Left cardiac atrium (tissue), 4 donors: Measurements from ENCODE around the gene HMOX2. TPM values are rescaled to one million over a fixed set of nuclear protein-coding genes. Genes with fewer than 3 reads are reported as not detected.

Experiments used
- ATAC-seq, 2 donors: fragments of 200-7000 bp; cut with Tn5 transposase; one replicate each; pipeline ENCODE4 v1.9.1; 2020; ENCODE audit warnings: mild to moderate bottlenecking in 2 of 2, moderate library complexity in 2 of 2
- DNase-seq: peaks from one replicate; pipeline ENCODE4 v3.0.0-alpha.2; 2020
- intact Hi-C, 2 donors: fragments of 100-400 bp; cut with DNase I; formaldehyde crosslinking; loops; one replicate each; pipeline versions ENCODE4 v1.14.1 to v1.15.1; 2022 to 2023
- long read RNA-seq: library from polyadenylated mRNA; unstranded; transcript quantifications from one replicate; pipeline ENCODE4 v2.0.0, GENCODE V29; 2021
- total RNA-seq, 2 donors: library from RNA; stranded (reverse); fragmentation: NEBNext Ultra II Directional; extraction: Animal tissue kit (Norgen Biotek cat#: 25700); gene quantifications; one replicate each; pipeline ENCODE4 v1.2.1, GENCODE V29; 2021
- donor health status: DM: no; HTN: yes; CAD: no.
- donor health status: DM: no; HTN: yes; CAD: no; lungs with severe emphysema.
- donor health status: DM: yes; HTN: yes; CAD: no.
- donor health status: Dilated cardiomyopathy.

Gene HMOX2, protein sequence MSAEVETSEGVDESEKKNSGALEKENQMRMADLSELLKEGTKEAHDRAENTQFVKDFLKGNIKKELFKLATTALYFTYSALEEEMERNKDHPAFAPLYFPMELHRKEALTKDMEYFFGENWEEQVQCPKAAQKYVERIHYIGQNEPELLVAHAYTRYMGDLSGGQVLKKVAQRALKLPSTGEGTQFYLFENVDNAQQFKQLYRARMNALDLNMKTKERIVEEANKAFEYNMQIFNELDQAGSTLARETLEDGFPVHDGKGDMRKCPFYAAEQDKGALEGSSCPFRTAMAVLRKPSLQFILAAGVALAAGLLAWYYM
- total RNA-seq = 10 to 100 TPM; 65.3 to 92.0 TPM
- long read RNA-seq, transcript HMOX2-208 (6 exons, 2,147 nt) = major isoform, 118 of 157 reads
- long read RNA-seq, transcript HMOX2-205 (7 exons, 1,797 nt) = minor isoform, 17 of 157 reads
- long read RNA-seq, partial matches to known transcripts = 3 of 157 reads
- long read RNA-seq, other reads (novel, unspliced or antisense) = 16 of 157 reads

DNA sequence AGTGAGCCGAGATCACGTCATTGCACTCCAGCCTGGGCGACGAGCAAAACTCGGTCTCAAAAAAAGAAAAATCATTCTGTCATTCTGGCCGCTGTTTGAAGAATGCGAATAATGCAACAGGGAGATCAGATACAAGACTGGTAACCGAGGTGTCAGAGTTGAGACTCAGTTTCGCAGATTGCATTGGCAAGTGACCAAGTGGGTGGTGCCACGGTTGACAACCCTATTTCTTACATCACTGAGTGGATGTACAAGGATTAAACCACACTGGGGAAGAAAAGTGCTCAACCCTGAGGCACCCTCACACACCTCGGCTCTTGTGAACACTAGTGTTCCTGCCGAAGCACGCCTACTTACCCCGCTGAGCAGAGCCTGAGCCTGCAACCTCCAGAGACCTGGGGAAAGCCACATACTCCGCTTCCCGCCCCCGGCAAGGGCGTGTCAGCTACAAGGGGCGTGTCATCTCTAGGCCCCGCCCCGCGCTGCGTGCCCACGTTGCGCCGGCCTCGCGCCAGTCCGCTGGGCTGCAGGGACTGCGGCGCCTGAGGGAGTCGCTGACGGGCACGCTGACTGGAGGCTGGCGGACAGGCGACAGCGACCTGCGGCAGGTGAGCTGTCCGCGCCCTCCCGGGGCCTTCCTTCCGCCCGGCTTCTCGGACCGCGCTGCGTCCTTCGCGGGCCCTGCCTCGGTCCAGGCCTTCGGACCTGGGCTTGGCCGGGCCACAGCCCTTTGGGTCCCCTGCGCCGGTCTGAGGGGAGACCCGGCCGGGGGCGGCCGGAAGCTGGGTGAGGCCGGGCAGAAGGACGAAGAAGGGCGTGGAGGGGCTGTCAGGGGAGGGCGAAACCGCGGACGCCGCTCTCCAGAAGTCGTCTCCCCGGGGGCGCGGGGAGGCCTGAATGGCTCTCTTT lies at the start of gene HMOX2:
TSS of gene HMOX2 (plus strand) at position 519 of the 909 bp plus-strand sequence. CDS start 29,127 bp downstream, outside the sequence.
- DNase-seq (peak; percentile 92), ATAC-seq (peak; percentile 97 to 98)
- intact Hi-C loops = no loop called here

DNA sequence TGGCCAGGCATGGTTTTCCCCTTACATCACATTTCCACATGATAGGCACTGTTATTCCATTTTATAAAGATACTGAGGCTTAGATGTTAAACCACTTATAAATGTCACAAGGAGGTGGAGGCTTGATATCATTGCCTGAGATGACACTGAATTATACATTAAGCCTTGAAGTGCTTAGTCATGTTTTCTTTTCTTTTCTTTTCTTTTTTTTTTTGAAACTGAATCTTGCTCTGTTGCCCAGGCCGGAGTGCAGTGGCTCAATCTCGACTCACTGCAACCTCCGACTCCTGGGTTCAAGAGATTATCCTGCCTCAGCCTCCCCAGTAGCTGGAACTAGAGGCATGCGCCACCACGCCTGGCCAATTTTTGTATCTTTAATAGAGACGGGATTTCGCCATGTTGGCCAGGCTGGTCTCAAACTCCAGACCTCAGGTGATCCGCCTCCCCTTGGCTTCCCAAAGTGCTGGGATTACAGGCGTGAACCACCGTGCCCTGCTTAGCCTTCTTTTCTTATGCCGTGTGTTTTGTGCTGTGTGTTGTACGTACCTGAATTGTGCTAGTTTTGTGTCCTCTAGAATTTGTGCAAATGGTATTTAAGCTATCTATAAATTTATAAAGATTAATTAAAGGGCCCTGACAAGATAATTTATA lies 49.4 kb upstream of the HMOX2 start:
- ATAC-seq = no peak
- intact Hi-C loops = no loop called here
- DNase-seq = no peak

DNA sequence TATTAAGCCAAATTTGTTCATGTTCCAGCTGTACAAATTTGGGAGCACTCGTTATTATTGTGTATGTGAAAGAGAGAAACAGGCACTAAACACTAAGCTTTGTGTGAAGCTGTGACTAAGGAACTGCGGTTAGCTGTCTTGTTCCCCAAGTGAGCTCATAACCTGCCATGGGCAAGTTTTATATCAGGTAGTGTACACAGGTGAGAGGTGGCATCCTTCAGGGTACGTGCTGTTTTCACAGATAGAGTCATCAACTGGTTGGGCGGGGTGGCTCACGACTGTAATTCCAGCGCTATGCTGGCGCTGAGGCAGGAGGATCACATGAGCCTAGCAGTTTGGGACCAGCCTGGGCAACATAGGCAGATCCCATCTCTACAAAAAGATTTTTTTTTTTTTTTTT lies 47.7 kb upstream of the HMOX2 start:
- intact Hi-C loops = no loop called here
- ATAC-seq (no peak), DNase-seq (no peak)

DNA sequence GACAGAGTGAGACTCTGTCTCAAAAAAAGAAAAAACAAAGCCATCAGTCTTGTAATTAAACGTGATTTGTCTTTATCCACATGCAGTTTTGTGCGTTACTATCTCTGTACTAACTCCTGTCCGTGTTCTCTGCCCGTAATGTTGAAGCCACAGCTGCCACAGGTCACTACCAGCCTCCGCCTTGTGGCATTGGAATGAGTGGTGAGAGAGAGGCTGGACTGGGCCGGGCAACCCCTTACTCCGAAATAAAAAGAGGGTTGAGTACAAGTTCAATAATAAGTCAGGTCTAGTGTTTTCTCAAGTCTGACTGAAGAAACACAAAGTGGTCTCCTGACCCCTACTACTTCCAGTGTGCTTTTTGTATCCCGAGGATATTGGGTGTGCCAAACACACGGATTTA lies 45.2 kb upstream of the HMOX2 start:
- intact Hi-C loops = no loop called here
- ATAC-seq (no peak), DNase-seq (no peak)

DNA sequence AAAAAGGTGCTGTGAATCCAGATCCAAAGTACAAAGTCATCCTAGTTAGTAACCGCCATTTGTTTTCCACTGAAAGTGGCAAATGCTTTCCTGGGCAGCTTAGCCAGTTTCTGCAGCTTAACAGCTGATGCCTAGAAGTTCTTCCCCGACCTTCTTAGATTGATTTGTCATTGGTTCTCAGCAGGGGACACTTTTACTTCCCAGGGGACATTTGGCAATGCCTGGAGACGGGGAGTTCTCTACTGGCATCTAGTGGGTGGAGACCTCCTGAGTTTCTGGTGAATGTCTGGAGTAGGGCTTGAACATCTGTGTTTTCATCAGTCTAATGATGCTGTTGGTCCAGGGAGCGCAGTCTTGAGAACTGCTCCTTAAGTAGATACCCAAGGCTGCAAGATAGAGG lies 43.0 kb upstream of the HMOX2 start:
- DNase-seq (no peak), ATAC-seq (no peak)
- intact Hi-C loops = no loop called here

DNA sequence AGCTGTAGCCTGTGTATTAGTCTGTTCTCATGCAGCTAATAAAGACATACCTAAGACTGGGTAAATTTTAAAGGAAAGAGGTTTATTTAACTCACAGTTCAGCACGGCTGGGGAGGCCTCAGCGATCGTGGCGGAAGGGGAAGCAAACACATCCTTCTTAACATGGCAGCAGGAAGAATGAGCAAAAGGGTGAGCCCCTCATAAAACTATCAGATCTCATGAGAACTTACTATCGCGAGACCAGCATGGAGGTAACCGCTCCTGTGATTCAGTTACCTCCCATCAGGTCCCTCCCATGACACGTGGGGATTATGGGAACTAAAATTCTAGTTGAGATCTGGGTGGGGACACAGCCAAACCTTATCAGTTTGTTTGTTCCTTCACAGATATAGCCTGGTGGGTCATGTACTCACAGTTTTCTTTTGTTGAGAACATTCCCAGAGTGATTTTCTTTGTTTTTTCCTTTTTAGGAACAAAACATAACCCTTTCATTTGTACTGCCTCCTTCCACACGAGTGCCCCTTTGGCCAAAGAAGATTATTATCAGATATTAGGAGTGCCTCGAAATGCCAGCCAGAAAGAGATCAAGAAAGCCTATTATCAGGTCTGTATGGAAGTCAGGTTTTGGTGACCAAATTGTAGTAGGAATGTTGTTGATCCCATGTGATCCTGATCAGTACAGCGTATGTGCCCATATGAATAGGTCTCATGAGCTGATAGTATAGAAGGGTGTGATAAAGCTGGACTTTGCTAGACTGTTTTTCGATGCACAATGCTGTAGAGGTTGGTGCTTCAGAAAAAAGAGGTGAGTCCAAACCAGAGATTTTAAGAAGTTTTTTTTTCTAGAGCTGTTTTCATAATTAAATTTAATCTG lies 42.0 kb upstream of the HMOX2 start:
- no peak for ATAC-seq
- no peak for DNase-seq
- intact Hi-C loops = no loop called here

DNA sequence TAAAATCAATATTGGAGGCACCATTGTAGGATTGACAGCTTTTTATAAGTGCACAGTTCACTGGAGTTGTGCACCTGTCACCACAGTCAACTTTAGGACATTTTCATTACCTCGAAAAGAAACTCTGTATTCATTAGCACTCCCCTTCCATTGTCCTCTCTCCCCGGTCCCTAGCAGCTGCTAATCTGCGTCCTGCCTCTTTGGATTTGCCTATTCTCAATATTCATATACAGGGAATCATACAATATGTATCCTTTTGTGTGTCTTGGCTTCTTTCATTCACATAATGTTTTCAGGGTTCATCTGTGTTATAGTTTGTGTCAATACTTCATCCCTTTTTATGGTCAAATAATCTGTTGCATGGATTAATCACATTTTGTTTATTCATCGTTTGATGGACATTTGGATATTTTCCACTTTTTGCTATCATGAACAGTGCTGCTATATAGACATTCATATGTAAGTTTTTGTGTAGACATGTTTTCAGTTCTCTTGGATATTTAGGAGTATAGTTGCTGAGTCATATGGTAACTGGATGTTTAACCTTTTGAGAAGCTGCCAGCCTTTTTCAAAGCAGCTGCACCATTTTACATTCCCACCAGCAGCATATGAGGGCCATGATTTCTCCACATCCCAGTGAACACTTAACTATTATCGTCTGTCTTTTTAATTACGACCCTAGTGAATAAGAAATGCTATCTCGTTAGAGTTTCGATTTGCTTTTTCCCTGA lies 40.7 kb upstream of the HMOX2 start:
- intact Hi-C loops = no loop called here
- no peak for ATAC-seq
- DNase-seq = no peak

DNA sequence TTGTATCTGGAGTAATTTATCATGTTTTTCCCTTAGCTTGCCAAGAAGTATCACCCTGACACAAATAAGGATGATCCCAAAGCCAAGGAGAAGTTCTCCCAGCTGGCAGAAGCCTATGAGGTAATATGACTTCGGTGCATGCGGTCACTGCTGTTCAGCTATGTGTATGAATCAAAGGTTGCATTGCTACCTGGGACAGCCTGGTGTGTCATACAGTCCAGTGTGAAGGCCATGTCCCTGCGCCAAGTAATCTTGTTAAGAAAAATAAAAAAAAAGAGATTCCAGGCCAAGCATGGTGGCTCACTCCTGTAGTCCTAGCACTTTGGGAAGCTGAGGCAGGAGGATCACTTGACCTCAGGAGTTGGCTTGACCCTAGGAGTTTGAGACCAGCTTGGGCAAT lies 38.8 kb upstream of the HMOX2 start:
- intact Hi-C loops = no loop called here
- DNase-seq = no peak
- no peak for ATAC-seq

DNA sequence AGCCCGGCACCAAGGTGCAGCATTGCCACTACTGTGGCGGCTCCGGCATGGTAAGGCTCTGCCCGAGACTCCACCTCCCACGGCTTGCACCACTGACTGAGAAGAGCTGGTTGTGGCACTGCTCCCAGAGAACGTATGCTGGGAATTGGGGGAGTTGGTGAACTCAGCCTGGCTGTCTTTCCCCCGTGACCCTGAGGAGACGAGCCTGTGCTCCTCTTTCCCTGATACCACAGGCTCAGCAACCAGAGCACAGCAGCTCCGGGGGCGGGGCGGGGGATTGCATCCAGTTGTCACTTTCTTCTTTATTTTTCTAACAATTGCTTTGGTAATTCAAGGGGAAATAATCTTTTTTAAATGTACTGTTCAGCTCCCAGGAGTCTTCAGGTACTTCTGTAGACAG lies 33.8 kb upstream of the HMOX2 start:
- intact Hi-C loops = no loop called here
- DNase-seq = no peak
- no peak for ATAC-seq

DNA sequence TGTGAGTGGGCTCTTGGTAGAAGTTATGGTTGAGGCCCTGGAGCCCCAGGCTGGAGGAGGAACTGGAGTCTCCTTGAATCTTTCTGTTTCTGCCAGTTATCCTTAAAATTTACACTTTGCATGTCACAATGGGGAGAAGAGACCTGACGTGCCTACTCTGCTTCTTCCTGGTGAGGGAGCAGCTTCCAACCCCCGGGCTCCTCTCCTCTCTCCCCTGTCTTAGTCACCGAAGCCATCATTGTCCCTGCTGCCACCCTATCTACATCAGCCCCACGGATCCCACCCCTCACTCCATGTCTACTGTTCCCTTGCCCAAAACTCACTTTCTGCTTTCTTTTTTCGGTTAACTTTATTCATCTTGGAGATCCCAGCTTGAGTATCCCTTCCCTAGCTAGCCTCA lies 32.9 kb upstream of the HMOX2 start:
- ATAC-seq (no peak), DNase-seq (no peak)
- intact Hi-C loops = no loop called here

DNA sequence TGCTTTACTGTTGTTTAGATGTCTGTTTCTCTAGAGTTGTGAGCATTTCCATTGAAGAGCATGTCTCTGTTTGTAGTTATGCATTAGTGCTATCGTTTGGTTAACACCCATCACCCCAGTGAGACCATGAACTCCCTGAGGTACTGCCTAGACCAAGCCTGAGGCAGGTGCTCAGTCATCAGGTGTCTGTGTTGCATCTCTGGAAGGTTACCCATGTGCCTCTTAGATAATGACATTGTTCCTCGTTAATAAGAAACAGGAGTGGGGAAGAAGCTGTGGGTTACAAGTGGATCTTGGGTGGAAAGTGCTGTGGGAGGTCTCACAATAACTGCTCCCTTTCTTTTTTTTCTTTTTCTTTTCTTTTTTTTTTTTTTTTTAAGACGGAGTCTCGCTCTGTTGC lies 32.2 kb upstream of the HMOX2 start:
- intact Hi-C loops = no loop called here
- DNase-seq (no peak), ATAC-seq (no peak)

DNA sequence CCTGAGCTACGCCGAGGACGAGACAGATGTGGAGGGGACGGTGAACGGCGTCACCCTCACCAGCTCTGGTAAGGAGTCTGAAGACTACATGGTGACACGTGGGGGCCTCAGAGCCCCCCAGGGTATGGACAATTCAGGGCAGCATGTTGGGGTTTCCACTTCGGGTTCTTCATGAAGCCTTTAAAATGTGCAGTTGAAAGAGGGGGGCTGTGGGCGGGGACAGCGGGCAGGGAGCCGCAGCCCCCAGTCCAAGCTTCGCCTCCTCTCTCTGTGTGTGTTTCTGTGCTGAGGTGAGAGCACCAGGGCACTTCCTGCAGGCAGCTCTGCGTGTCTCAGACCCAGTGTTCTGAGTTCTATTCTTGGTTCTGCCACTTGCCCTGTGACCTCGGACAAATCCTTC lies 25.8 kb upstream of the HMOX2 start:
- intact Hi-C loops = no loop called here
- DNase-seq = no peak
- no peak for ATAC-seq

DNA sequence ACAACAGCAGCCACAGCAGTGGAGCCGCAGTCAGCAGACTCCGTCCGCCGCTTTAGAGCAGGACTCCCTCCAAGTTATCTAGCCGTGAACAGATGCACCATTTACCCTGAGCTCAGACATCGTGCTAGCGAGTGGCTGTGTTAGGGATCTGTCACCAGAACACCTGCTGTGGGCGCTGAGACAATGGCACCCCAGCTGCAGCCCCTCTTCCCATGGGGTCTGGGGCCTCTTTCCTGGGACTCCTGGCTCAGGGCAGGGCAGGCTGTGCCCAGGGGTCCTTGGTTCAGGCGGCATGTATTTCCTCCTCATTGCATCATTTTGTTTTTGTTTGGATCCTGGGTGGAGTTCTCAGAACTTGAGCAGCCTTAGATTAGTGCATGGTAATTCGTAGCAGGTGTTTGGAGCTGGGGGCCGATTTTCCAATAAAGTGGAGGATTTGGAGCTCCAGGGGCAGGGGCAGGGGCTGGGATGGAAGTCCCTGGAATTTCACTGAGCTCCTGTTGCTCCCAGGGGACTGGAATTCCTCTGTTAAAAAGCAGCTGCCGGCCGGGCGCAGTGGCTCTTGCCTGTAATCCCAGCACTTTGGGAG lies 25.2 kb upstream of the HMOX2 start:
- ATAC-seq (no peak), DNase-seq (no peak)
- intact Hi-C loops = no loop called here

DNA sequence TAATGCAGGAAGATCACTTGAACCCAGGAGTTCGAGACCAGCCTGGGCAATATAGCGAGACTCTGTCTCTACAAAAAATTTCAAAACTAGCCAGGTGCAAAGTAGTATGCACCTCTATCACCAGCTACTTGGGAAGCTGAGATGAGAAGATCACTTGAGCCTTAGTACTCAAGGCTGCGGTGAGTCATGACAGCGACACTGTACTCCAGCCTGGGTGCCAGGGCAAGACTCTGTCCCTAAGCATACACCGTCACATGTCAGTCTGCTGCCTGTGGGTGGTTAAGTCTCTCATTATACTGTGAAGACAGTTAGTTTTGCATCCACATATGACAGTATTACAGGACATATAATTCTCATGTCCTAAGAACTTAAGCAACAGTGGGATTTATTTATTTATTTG lies 23.5 kb upstream of the HMOX2 start:
- ATAC-seq (no peak), DNase-seq (no peak)
- intact Hi-C loops = no loop called here

DNA sequence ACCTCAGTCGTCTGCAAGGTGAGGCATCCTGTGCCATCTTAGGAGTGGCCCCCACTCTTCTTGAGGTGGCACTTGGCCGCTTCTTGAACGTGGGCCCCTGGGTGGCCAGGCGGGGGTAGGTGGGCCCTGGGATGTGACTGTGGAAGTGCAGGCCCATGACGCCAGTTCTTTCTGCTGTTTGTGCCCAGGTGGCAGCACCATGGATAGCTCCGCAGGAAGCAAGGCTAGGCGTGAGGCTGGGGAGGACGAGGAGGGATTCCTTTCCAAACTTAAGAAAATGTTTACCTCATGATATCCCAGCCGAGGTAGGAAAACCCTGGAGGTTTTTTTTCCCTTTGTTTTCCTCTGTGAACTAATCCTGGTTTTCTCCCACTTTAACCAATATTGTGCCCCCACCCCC lies 21.6 kb upstream of the HMOX2 start:
- intact Hi-C loops = no loop called here
- DNase-seq = no peak
- peak in 1 of 2 donors; percentile 30 for ATAC-seq

DNA sequence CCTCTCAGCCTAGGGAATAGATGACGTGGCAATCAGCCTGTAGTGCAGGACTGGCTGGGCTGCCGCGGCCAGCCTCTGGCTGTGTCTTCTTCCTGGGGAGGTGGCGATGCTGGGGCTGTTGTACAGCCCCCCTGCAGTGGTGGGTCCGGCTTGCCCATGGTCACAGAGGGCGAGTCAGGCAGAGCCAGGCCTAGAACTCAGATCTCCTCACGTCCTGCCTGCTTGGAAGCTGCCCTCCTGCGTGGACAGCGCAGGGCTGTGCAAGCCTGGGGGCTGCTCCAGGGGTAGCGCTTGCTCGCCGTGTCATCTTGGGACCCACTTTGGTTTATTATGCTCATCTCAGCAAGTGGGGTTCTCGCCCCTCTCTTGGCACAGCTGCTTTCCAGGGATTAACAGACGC lies 21.1 kb upstream of the HMOX2 start:
- DNase-seq = no peak
- intact Hi-C loops = no loop called here
- ATAC-seq = no peak

DNA sequence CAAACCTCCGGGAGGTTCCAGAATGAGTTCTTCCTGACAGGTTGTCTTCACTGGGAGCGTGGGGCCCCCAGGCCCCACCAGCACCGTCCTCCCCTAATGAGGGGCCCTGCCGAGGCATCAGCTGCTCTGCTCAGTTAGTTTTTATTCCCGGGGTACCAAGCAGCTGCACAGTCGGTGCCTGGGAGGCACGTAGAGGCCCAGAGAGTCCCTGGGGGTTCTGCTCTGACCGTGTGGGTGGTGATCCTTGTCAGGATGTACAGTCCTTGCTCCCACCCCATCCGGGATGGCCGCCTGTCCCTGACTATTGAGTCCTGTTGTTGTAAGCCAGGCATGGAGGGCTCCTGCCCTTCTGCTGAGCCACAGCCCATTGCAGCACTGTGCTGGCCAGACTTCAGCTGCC lies 20.2 kb upstream of the HMOX2 start:
- ATAC-seq (no peak), DNase-seq (no peak)

DNA sequence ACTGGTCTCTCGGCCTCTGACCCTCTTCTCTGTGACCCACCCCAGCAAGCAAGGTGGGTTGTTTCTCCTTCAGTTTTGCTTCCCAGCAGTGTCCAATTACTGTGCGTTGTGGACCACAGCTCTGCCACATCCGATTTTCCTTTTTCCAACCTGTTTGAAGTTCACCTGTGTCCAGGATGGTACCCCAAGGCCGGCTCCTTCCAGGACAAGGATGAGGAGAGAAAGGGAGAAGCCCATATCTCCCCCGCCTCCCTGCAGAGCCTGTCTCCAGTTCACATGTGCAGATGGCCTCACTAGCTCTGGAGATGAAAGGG lies 15.3 kb upstream of the HMOX2 start:
- intact Hi-C loops = no loop called here
- ATAC-seq (no peak), DNase-seq (no peak)

More for the DNA sequence above, 20.2 kb upstream of the HMOX2 start:
- intact Hi-C loops = no loop called here
